ENCODE measurements around the gene SLC9C2. TPM values are rescaled to one million over a fixed set of nuclear protein-coding genes. Genes with fewer than 3 reads are reported as not detected.

Gene SLC9C2
- polyA plus RNA-seq, 1 experiment, result not detected

DNA sequence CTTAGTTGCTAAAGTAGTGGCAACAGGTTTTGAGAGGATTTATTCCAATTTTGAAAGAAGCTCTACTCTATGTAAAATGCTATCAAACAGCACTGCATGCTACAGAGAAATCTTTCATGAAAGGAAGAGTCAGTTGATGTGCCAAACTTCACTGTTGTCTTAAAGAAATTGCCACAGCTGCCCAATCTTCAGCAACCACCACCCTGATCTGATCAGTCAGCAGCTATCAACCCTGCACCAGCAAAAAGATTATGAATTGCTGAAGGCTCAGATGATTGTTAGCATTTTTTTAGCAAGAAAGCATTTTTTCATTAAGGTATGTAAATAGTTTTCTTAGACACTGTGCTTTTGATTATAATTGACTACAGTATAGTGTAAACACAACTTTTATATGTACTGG is 49.6 kb downstream of the SLC9C2 start:
- TF ChIP-seq, protein P1, sequence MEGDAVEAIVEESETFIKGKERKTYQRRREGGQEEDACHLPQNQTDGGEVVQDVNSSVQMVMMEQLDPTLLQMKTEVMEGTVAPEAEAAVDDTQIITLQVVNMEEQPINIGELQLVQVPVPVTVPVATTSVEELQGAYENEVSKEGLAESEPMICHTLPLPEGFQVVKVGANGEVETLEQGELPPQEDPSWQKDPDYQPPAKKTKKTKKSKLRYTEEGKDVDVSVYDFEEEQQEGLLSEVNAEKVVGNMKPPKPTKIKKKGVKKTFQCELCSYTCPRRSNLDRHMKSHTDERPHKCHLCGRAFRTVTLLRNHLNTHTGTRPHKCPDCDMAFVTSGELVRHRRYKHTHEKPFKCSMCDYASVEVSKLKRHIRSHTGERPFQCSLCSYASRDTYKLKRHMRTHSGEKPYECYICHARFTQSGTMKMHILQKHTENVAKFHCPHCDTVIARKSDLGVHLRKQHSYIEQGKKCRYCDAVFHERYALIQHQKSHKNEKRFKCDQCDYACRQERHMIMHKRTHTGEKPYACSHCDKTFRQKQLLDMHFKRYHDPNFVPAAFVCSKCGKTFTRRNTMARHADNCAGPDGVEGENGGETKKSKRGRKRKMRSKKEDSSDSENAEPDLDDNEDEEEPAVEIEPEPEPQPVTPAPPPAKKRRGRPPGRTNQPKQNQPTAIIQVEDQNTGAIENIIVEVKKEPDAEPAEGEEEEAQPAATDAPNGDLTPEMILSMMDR (IDR thresholded peaks at IDR 0.05; ENCODE audit: insufficient read depth, low read depth, low read length), result no peak
- H3K36me3 ChIP-seq (ENCODE audit: control insufficient read depth, insufficient read depth, low read length), result no peaks in the 10 kb centered on the region
- ChIA-PET POLR2A (no interaction called here), CTCF (no interaction called here)
- H3K27me3 ChIP-seq (ENCODE audit: control insufficient read depth, insufficient read depth, low read length), result no peaks in the 10 kb centered on the region
- no peak overlapping the region for H3K4me3 ChIP-seq (ENCODE audit: low read depth, low read length)
- DNase-seq (ENCODE audit: low read depth), result no peak

DNA sequence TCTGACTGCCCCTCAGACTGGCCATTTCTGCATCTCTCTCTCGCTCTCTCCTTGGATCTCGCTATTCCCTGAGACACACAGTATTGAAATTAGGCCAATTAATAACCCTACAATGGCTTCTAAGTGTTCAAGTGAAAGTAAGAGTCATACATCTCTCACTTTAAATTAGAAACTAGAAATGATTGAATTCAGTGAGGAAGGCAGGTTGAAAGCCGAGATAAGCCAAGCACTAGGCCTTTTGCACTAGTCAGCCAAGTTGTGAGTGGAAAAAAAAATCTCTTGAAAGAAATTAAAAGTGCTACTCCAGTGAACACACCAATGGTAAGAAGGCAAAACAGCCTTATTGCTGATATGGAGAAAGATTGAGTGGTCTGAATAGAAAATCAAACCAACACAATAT is 51.2 kb downstream of the SLC9C2 start:
- H3K27me3 ChIP-seq (ENCODE audit: control insufficient read depth, insufficient read depth, low read length), result no peaks in the 10 kb centered on the region
- no peak for DNase-seq (ENCODE audit: low read depth)
- H3K36me3 ChIP-seq (ENCODE audit: control insufficient read depth, insufficient read depth, low read length), result no peaks in the 10 kb centered on the region
- CTCF ChIA-PET, result no interaction called here
- no peak overlapping the region for H3K4me3 ChIP-seq (ENCODE audit: low read depth, low read length)
- POLR2A ChIA-PET, result no interaction called here
- TF ChIP-seq, protein P1 (IDR thresholded peaks at IDR 0.05; ENCODE audit: insufficient read depth, low read depth, low read length), result no peak

DNA sequence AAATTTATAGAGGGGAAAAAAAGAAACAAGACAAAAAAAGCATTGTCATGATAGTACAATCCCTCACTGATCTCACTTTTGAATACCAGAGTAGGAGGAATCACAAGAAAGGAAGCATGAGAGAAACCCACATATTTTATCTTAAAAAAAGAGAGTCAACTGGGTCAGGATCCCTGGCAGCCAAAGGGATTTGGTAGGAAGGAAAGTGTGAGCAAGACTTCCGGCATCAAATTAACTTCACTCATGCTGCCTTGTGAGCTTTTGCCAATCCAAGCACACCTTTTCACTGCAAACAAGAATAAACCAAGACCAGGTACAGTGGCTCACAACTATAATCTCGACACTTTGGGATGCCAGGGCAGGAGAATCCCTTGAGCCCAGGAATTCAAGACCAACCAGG is 53.1 kb downstream of the SLC9C2 start:
- no peaks in the 10 kb centered on the region for H3K36me3 ChIP-seq (ENCODE audit: control insufficient read depth, insufficient read depth, low read length)
- CTCF ChIA-PET, result no interaction called here
- TF ChIP-seq, protein P1 (IDR thresholded peaks at IDR 0.05; ENCODE audit: insufficient read depth, low read depth, low read length), result no peak
- no peak for DNase-seq (ENCODE audit: low read depth)
- no peaks in the 10 kb centered on the region for H3K27me3 ChIP-seq (ENCODE audit: control insufficient read depth, insufficient read depth, low read length)
- POLR2A ChIA-PET, result no interaction called here
- H3K4me3 ChIP-seq (ENCODE audit: low read depth, low read length), result no peak overlapping the region

DNA sequence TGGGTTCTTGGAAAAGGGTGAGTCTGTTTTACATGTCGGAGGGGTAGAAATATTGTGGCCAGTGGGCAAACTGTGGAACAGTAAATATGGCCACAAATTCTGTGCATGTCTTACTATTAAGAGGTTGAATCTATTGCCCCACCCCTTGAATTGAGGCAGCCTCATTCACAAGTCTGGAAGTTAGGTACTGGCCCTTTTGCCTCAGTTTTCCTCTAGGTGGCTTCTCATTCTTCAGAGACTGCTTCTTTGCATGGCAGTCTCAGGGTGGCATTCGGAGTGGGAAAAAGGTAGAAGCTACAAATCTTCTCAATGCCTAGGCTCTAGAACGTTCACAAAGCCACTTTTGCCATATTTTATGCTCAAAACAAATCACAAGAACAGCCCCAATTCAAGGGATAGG is 57.2 kb downstream of the SLC9C2 start:
- H3K27me3 ChIP-seq (ENCODE audit: control insufficient read depth, insufficient read depth, low read length), result no peaks in the 10 kb centered on the region
- no peak overlapping the region for H3K4me3 ChIP-seq (ENCODE audit: low read depth, low read length)
- TF ChIP-seq, protein P1 (IDR thresholded peaks at IDR 0.05; ENCODE audit: insufficient read depth, low read depth, low read length), result no peak
- H3K36me3 ChIP-seq (ENCODE audit: control insufficient read depth, insufficient read depth, low read length), result no peaks in the 10 kb centered on the region
- DNase-seq (ENCODE audit: low read depth), result no peak
- CTCF ChIA-PET, result no interaction called here
- POLR2A ChIA-PET, result no interaction called here

DNA sequence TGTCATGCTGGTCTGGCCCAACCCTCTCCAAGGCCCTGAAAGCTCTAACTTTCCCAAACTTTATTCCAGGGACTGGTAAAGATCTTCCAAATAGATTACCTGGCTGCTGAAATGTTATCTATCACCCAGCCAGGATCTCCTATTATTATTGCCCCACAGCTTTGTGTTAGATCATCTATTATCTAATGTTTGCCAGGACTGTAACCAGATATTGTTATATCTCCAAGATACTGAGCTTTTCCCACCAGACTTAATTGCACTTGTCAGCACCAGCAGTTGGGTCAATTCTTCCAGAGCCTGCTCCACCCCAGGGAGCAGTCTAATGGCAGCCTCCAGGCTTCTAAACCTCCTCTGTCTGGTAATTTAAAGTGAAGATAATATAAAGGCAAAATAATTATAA is 66.6 kb downstream of the SLC9C2 start:
- Histone ChIP-seq H3K36me3 (ENCODE audit: control insufficient read depth, insufficient read depth, low read length) (no peaks in the 10 kb centered on the region), H3K4me3 (ENCODE audit: low read depth, low read length) (no peak overlapping the region), H3K27me3 (ENCODE audit: control insufficient read depth, insufficient read depth, low read length) (0 out of 2 replicates have a peak, but pooled peaks cover under 1% of the 10 kb centered on the region)
- ChIA-PET CTCF (no interaction called here), POLR2A (no interaction called here)
- TF ChIP-seq, protein P1 (IDR thresholded peaks at IDR 0.05; ENCODE audit: insufficient read depth, low read depth, low read length), result no peak
- no peak for DNase-seq (ENCODE audit: low read depth)

Measured in BJ (cell line).